GM19468 (cell line): ENCODE measurements around the gene DCLRE1A.

Experiments used
- ATAC-seq: cut with Tn5 transposase; IDR thresholded peaks from one replicate; pipeline ENCODE4 v1.9.1; 2021; ENCODE audit warnings: mild to moderate bottlenecking, moderate library complexity, moderate number of reproducible peaks; ENCODE audit not compliant: unreplicated experiment; ENCODE audit errors: extremely low read depth

Gene DCLRE1A

DNA sequence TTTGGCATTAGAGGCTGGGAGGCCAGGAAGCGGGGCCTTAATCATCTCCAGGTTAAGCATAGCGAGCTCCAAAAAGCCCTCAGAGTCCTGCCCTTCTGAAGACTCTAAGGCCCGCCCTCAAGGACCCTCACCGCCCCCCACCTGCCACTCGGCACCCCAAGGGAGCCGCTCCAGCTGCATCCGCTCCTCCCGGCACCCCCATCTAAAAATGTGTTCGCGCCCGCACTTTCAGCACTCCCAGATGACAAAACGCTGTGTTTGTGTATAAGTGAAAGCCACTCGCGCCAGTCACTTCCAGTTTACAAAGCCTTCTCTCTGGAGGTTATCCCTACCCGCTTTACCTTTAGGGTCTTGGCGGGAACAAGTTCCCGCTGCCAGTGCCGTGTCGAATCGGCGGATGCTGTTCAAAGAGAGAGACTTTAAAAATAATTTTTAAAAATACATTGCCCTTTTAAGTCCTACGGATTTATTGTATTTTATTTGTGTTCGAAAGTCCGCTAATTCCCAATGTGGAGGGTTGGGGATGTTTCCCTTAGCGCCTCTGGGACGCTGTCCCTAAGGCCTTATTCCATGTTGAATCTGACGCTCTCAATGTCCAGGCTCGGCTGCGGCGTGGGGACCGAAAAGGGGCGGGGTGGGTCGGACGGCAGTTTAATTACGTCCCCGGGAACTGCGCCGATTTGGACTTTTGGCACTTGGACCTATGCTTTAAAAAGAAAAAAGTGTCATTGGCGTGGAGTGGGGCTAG lies at the start of gene DCLRE1A, which contains the start of gene NHLRC2:
TSS of gene DCLRE1A (minus strand) at position 70 of the 748 bp plus-strand sequence. CDS start 900 bp downstream, outside the sequence.
TSS of gene NHLRC2 (plus strand) at position 649 of the 748 bp plus-strand sequence. CDS start 212 bp downstream, outside the sequence.
- ATAC-seq, result no peak

DNA sequence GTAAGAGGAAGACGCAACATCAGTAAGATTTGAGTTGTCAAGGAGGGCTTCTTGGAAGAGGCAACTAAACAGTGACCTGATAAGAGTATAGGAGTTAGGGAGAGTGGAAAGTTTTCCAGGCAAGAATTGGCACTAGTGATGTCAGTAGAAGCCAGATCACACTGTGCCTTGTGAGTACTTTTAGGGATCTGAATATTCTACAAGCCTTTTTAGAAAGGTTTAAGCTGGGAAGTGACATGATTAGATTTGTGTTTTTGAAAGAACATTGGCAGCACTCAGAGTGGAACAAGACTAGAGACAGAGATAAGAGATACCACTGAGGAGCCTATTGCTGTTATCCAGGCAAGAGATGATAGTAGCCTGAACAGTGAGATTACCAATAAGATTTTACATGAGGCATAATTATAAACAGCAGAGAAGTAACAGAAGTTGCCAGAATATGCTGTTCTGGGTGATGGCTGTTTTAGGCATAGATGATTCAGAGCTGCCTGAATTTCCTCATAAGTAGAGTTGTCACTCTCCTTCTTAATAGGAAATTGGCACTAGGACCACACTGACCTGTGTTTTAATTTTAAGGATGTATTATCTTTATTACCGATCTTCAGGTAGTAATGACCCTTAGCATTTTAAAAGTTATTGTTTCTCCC lies 46.2 kb upstream of the DCLRE1A start:
- ATAC-seq, result no peak

DNA sequence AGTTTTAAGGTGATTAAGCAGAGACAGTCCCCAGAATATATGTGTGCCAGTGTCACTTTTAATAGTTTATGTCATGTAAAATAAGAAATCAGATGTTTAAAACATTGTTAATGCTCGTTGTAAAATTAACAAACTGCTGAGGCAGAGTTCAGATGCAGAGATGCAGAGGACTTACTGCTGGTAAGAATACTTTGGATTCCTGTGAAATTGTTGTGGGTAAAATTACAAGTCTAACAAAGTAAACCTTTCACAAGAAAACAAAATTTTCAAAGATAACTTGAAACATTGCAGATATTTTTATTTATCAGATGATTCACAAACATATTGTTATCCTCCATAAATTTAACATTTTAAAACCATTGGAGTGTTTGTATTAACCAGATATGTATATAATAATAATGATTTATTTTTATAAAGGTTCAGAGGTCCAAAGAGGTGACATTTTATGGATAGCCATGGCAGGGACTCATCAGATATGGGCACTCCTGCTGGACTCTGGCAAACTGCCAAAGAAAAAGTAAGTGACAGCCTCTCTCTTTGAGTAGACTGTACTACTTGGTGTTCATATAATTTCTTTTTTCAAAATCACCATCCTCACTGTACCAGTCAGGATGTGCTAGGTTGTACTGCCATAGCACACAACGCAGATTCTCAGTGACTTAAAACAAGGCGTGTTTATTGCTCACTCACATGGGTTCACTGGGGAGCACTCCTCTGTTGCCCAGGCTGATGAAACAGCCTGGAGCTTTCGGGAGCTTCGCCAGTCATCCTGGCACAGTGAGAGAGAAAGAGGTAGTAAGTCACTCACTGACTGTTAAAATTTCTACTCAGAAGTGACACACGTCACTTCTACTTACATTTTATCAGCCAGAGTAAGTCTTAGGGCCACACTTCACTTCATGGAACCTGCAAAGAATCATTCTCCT lies 44.1 kb upstream of the DCLRE1A start:
- no peak for ATAC-seq

- ATAC-seq, result no peak
These were observed 41.1 kb upstream of the DCLRE1A start for GRCh38 chr10:113895018-113895417.

GRCh38 chr10:113894581-113894980 lies 40.7 kb upstream of the DCLRE1A start:
- ATAC-seq, result no peak

DNA sequence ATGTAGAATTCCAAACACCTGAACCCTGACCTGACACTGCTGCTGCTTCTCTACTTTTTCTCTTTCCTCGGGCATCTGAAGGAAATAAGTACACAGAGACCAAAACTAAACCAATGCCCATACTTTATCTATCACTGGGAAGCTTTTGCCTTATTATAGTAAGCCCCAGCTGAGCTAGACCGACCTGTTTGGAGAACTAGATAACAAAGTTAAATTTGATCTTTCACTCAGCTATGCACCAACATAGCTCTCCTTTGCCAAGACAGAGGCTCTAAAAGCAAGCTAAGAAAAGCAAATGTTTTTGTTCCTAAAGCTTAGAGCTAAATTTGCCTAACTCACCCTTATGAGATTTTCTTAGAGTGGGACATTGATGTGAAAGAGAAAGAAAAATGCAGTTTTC lies 39.7 kb upstream of the DCLRE1A start:
- ATAC-seq, result no peak

DNA sequence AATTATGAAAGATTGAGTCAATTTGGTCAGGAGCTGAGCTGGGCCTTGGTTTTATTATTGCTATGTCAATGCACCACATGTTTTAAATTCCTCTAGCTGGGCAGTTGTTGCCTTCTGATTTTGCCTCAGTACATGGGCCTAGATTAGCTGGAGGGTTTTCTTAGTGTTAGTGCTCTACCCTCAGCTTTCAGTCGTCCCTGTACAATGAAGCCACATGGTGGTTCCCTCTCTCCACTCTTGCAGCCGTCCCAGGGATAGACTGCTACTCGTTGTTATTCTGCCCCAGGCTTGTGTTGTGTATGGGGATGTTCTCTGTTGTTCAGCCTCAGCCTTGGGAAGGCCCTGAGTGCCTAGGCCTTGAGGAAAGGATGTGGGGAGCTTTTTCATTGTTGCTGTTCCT lies 37.6 kb upstream of the DCLRE1A start:
- ATAC-seq, result no peak

DNA sequence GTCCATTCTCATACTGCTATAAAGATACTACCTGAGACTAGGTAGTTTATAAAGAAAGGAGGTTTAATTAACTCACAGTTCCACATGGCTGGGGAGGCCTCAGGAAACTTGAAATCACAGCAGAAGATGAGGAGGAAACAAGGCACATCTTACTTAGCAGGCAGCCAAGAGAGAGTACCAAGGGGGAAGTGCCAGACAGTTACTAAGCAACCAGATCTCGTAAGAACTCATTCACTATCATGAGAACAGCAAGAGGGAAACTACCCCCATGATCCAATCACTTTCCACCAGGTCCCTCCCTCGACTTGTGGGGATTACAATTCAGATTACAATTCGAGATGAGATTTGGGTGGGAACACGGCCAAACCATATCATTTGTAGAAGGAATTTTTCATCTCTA lies 36.9 kb upstream of the DCLRE1A start:
- ATAC-seq, result no peak

DNA sequence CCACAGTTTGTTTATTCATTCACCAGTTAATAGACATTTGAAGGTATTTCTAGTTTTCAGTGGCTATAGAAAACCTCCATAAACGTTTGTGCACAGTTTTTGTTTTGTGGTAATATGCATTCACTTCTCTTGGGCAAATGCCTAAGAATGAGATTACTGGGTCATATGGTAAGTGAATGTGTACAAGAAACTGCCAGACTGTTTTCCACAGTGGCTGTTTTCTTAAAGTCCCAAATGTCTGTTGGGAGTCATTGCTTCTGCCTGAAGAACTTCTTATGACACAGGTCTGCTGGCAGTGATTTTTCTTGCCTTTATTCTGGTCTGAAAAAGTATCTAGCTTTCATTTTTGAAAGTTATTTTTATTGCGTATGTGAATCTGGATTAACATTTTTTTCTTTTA lies 36.0 kb upstream of the DCLRE1A start:
- no peak for ATAC-seq

DNA sequence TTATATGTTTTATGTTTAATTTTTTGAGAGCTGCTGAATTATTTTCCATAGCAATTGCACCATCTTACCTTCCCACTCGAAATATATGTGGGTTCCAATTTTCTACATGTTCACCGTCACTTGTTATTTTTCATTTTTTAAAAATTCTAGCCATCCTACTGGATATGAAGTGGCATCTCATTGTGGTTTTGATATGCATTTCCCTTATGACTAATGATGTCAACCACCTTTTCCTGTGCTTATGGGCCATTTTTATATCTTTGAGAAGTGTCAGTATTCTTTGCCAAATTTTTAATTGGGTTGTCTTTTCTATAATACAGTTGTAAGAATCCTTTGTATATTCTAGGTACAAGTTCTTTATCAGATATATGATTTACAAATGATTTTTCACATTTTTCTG lies 28.4 kb upstream of the DCLRE1A start:
- no peak for ATAC-seq

- no peak for ATAC-seq
These were observed 26.4 kb upstream of the DCLRE1A start for GRCh38 chr10:113880236-113880635.

DNA sequence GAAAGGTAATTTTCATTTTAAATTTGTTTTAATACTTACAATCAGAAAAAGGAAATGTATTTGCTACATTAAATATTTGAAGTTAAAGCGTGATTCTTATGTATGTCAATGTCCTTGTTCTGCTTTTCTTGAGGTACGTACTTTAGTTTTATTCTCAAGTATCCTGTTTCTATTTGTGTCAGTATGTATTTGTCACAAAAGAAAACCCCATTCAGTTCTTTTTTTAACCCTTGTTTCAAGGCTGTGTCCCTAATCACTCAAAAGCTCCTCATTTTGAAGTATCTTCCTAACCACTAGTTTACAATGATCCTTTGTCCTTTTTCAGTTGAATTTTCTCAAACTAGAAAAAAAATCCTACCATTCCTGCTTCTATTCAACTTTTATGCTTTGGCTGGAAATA lies 25.8 kb upstream of the DCLRE1A start:
- no peak for ATAC-seq

GRCh38 chr10:113876461-113876860 lies 22.6 kb upstream of the DCLRE1A start:
- no peak for ATAC-seq

- ATAC-seq, result no peak
These were observed 21.3 kb upstream of the DCLRE1A start for GRCh38 chr10:113875212-113875611.

DNA sequence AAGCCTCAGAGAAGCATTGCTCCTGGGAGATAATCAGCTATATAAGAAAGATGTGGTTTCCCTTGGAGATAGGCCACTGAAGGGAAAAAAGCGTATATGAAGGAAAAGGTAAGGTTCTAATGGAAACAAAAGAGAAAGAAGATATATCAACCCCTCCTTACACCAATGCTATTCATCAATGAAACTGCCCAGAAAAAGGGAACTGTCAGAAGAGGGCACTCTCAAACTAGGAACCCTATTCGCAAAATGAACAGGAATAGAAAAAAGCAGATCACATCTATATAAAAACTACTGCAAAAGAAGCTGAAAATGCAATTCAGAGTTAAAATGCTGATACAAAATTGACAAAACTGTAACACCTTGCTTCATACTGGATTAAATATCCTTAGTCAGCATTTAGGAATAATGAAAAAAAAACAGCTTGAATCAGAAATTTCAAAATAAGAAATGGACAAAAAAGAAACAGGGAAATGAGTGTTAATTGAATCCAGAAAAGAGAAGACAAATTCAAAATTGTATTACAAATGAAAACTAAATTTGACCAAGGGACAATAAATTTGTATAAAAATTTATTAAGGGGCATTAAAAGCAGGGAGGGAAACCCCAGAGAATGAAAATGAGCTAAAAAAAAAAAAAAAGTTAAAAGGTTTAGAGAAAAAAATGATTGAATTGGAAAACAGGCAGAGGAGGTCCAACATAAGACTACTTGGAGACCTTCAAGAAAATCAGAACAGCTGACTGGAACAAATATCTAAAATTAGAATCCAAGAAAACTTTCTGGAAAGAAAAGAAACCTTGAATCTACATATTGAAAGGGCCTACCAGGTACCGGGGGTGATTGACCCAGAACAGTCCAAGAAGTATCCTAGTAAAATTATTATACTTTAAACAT lies 18.5 kb upstream of the DCLRE1A start:
- no peak for ATAC-seq

GRCh38 chr10:113869789-113870188 lies 15.9 kb upstream of the DCLRE1A start:
- ATAC-seq, result no peak

DNA sequence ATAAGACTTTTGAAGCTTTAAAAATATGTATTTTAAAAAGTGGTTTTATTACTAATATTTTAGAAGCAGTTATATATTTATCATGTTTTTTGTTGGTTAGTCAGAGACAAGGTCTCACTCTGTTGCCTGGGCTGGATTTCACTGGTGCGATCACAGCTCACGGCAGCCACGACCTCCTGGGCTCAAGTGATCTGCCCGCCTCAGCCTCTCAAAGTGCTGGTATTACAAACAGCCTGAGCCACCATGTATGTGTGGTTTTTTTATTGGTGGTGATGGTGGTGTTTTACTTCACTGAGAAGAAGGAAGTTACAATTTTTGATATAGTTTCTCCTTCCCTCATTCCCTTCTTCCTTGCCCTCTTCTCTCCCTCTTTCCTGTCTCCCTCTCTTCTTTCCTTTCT lies 14.0 kb upstream of the DCLRE1A start:
- no peak for ATAC-seq

- no peak for ATAC-seq
These were observed 12.9 kb upstream of the DCLRE1A start for GRCh38 chr10:113866551-113867394.

GRCh38 chr10:113865901-113866300 lies 12.0 kb upstream of the DCLRE1A start:
- no peak for ATAC-seq
